ENCODE measurements around the gene CDCA7L.
"Not testable (repeated sequence)": the region's sequence is repeated elsewhere in the genome, so short reads cannot be mapped to it uniquely, and the experiment has no call there.

Gene CDCA7L

DNA sequence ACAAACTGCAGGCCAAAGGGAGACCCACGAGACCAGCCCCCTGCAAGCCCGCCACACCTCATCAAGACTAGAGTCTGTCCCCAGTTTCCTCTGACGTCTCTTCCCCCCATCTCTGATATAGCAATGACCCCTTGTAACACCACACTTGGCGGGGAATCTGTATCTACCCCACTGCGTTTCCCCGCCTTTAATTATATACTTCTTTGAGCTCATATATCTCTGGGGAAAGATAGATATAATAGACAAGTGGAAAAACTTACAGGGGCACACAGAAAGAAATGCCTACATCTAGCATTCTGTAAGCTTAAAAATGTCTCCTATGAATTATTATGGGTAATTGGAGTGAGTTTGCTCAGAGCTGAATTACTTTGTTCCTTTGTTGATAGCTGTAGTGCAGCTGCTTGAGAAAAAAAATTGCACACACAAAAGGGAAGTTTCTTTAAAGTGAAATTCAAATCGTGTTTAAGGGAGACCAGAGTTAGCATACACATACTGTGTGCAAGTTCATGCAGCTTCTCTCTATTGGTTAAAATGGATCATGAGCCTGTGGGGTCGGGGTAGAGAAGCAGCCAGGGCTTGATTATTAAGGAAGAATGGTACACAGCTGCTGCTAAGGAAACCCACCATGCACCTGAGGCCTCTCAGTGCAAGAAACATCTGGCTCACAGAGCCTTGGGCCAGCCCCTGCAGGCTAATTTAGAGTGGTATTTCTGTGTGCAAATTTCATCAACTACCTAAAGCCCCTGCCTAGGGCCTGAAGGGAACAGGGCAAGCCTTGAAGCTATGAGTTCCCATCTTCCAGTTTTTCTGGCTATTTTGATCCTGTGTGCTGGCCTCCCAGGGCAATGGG is 32.5 kb downstream of the CDCA7L start:
- DNase-seq (ENCODE audit: low read depth): no peak

DNA sequence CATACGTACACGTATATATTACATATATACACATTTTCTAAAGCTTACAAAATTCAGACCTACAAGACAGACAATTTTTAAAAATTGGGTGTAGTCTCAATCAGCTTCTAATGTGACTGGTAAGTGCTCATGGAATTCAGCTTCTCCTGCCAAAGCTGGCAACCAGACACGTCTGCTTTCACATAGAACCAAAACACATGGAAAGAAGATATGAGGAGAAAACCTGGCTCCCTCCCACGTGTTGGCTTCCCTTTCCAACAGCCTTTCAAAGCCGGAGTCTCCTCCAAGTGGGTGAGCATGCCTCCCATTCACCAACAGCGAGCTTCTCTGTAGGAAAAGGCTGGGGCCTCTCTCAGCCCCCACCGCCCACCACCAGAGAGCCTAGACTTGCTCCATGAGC is 33.4 kb downstream of the CDCA7L start:
- H3K4me3 ChIP-seq (ENCODE audit: low read depth, low read length): no peak overlapping the region
- peak; percentile 39 for DNase-seq (ENCODE audit: low read depth)

More for the DNA sequence above, 32.5 kb downstream of the CDCA7L start:
- H3K4me3 ChIP-seq (ENCODE audit: low read depth, low read length): no peak overlapping the region

DNA sequence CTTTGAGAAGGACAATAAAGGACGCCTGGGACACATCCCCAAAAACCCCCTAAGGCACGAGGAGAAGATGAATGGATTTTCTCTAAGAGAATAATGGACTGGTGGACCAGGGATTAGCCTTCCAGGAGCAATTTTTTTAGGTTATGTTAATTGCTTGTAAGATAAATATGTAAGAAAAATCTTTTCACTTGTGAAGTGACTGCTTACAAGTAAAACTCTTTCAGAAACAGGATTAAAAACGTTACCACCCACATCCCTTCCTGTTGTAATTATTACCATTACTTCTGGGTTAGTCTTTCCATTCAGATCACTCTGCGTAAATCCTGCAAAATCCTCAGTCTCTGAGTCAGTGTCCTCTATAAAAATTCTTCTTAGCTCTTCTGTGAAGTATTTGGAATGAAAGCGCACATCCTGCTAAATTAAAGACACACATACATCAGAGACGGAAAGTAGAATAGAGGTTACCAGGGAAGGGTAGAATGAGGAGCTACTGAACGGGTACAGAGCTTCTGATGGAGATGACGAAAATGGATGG is 34.3 kb downstream of the CDCA7L start:
- H3K4me3 ChIP-seq (ENCODE audit: low read depth, low read length): no peak overlapping the region
- DNase-seq (ENCODE audit: low read depth): peak; percentile 16

DNA sequence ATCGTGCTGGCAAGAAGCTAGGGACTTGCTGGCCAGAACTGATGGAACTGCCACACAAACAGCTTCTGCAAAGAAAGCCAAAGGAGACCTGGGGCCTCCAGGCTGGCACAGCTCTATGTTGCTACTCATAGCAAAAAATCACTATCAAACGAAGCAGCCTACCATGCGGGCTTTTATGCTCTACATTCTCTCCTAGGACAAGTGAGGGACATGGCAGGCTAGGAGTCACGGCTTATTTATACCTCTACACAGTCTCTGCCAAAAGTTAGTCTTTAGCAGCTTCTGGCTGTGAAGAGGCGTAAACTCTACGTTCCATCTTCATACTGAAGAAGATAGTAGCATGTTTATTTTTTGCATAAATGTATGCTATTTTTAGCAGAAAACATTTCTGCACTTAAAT is 35.4 kb downstream of the CDCA7L start:
- no peak for DNase-seq (ENCODE audit: low read depth)
- no peak overlapping the region for H3K4me3 ChIP-seq (ENCODE audit: low read depth, low read length)

DNA sequence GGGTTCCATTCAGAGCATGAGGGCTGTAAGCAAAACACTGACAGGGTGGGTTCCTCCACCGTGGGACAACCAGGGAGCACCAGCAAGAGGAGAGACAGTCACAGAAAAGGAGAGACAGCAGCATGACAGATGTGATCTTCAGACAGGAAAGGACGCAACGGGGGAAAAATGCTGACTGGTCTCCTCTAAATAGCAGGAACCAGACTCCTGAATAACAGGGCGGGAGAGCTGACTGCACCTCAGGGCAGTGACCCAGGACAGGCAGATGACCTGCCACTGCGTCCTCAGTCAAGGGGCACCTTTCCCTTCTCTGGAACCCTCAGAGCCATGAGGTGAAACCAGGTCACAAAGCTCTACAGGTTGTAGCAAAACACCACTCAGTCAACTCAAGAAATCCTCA is 37.0 kb downstream of the CDCA7L start:
- DNase-seq (ENCODE audit: low read depth): no peak
- H3K4me3 ChIP-seq (ENCODE audit: low read depth, low read length): no peak overlapping the region

DNA sequence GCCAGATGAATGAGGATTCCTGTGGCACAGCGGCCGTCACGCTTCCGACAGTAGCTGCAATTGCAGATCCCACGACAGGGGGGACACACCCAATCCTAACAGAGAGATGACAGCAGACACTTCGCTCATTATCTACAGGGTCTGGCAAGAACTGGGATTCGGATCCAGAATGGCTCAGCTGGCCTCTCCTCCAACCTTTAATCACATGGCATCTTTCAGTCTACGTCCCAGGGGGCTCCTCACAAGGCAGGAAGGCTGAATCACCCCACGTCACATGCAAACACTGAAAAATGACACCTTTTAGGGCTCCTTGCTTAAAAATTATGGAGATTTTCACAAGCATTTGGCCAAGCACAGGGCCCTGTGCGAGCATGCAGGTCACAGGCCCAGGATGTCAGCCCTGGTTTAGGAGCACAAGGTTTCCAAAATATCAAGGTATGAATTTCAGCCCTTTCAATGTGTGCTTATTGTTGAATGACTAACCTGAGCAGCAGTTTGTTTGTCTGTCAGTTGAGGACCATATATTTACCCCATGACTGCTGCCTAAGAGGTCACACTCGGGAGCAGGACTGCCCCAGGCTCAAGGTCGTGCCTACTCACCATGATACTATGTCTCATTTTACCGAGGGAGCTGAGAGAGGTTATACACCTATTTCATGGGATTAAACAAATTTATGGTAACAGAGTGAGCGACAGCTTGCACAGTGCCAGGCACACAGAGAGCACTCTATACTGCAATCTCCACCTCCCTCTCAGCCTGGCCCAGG is 42.5 kb downstream of the CDCA7L start:
- DNase-seq (ENCODE audit: low read depth): peak; percentile 23

DNA sequence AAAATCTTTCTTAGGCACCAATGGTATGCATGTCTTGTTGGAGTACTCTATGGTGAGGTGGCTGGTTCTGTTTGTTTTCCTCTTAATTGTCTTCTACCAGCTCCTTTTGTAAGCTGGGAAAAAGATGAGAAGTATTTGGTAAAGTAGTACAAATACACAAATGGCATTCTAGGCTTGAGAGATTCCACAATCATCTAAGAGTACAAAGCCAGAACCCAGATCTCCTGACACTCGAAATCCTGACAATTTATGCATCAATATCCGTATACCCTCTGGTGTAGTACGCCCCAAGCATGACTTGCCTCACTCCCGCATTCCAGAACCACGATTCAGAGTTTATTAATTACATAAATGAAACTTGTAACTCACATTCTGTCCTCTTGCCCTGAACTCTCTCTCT is 43.5 kb downstream of the CDCA7L start:
- DNase-seq (ENCODE audit: low read depth): no peak
- no peak overlapping the region for H3K4me3 ChIP-seq (ENCODE audit: low read depth, low read length)

More for the DNA sequence above, 42.5 kb downstream of the CDCA7L start:
- no peak overlapping the region for H3K4me3 ChIP-seq (ENCODE audit: low read depth, low read length)

DNA sequence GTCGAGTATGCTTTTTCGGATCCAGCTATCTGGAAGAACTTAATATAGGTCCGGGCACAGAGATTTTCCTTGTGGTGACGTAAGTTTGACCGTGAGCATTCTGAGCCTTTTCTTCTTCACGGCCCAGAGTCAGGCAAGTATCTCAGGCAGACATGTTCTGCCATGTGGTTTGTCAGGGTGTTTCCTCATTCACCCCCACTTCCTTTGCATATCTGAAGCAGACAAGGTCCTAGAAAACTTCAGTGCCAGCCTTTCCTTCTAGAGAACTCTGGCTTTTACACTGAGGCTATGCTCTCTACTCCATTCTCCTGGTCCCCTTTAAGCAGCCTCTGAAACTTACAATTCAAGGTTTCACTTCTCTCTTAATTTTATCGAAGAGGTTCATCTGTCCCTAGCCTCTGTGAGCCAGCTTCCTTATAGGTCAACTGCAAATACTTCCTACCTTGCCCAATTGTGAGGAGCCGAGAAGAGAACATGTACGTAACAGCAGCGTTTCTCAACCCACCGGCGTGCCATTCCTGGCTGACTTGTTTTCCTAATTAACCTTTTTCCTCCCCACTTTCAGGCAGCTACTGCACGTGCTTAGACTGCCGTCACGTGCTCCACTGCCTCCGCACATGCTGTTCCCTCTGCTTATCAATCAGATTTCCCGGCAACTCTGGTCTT is 47.3 kb downstream of the CDCA7L start:
- no peak for DNase-seq (ENCODE audit: low read depth)
- H3K4me3 ChIP-seq (ENCODE audit: low read depth, low read length): no peak overlapping the region

DNA sequence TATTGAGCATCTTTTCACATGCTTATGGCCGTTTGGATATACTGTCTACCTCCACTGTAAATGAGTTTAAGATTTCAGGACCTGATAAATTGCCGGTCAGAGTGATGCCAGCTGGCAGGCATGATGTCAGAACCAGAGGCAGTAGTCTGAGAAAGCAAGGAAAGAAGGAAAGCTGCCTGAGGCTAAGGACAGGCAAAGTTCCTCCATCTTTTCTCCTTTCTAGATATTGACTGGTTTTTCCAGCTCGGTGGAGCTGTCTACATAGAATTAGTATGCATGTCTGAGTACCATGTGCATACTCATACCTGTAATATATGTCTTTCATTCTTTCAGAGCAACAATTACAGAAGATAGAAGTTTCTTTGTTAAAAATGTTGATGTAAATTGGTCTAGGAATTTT is 52.3 kb downstream of the CDCA7L start:
- no peak overlapping the region for H3K4me3 ChIP-seq (ENCODE audit: low read depth, low read length)
- DNase-seq (ENCODE audit: low read depth): no peak

DNA sequence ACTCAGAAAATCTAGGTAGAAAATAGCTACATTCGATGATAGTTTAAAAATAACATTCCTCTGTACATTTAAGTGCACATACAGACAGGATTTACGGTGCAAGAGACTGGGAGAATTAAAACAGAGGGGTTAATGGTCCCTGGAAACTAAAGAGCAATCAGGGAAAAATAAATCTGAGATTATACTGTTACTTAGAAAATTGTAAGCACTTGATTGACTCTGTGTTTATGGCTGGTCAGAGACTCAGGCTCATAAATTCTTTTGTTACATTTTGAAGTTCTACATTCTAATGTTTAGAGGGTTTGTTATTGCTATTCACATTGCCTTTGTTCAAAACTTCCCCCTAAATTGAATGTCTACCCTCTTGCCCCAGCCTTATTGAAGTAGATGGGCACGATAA is 54.4 kb downstream of the CDCA7L start:
- DNase-seq (ENCODE audit: low read depth): no peak
- no peak overlapping the region for H3K4me3 ChIP-seq (ENCODE audit: low read depth, low read length)

DNA sequence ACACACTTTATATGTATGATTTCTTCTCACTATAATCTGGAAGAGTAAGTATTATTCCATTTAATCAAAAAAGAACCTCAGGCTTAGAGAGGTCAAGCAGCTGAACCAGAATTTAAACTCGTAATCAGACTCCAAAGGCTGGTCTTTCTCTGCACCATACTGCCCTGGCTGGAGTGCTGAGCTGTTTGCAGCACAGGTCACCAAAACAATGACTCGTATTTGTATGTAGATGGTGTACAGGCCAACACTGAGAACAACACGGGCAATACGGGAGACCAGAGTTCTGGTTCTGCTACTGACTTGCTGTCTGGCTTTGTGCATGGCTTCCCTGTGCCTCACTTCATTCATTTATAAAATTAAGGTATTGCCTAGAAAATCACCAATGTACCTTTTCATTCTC is 57.9 kb downstream of the CDCA7L start:
- H3K4me3 ChIP-seq (ENCODE audit: low read depth, low read length): no peak overlapping the region
- no peak for DNase-seq (ENCODE audit: low read depth)

DNA sequence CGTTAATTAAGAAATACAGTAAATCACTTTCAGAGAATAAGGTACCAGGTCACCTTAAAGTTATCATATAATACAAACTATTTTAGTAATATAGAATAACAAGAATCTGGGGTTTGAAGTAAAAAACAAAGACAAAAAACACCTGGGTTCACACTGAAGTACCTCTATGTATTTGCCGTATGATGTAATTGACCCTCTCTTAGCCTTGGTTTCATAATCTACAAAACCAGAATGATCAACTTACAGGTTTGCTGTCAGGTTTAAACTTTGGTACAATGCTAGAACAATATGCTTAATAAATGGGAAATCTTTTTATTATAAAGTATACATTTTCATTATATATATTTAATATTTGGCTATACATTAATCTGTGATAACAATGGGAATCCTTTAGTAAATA is 58.3 kb downstream of the CDCA7L start:
- DNase-seq (ENCODE audit: low read depth): no peak
- H3K4me3 ChIP-seq (ENCODE audit: low read depth, low read length): no peak overlapping the region

DNA sequence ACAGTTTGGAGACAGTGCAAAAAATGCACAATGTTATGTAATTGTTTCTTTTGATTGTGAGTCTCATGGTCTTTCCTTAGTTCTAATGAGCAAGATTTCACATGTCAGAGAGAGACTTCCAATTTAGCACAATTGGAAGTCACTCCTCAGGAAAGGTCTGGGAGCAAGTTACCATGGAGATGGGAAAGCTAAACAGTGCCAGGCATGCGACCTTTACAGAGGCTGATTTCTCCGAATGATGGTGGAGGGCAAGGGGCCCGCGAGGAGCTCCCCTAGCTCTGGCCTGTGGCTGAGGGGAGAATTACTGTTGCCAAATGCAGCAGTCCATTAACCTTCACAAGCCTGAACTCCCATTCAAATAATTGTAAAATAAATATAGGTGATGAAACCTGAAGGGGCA is 59.3 kb downstream of the CDCA7L start:
- no peak overlapping the region for H3K4me3 ChIP-seq (ENCODE audit: low read depth, low read length)
- no peak for DNase-seq (ENCODE audit: low read depth)

DNA sequence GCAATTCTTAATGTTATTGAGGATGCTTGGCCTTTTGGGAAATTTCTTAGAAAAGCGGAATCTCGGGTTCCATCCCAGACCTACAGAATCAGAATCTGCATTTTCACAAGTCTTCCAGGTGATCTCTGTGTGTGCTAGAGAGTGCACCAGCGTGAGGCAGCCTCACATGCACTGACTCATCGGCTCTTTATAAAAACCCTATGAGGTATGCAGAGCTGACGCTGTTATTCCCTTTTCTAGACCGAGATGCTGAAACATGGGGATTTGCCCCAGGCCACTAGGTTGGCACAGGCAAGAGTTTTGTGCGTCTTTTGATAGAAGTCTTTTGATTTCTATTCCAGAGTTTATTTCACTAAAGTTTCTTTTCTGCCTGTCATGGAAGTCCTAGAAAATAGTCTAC is 61.2 kb downstream of the CDCA7L start:
- no peak for DNase-seq (ENCODE audit: low read depth)
- H3K4me3 ChIP-seq (ENCODE audit: low read depth, low read length): no peak overlapping the region

DNA sequence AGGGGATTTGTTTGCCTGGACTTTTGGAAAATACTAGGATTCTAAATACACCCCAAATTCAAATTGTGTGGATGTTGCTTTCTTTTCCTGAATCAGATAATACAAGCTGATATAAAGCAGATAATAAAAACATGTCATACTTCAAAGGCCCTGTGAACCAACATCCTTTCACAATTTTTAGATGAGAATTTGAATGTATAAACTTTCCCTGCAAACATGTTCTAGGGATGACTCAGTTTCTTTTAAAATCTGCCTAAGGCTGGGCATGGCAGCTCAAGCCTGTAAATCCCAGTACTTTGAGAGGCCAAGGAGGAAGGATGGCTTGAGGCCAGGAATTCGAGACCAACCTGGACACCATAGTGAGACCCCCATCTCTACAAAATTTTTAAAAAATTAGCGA is 62.2 kb downstream of the CDCA7L start:
- not testable (repeated sequence) for H3K4me3 ChIP-seq (ENCODE audit: low read depth, low read length); DNase-seq (ENCODE audit: low read depth)

DNA sequence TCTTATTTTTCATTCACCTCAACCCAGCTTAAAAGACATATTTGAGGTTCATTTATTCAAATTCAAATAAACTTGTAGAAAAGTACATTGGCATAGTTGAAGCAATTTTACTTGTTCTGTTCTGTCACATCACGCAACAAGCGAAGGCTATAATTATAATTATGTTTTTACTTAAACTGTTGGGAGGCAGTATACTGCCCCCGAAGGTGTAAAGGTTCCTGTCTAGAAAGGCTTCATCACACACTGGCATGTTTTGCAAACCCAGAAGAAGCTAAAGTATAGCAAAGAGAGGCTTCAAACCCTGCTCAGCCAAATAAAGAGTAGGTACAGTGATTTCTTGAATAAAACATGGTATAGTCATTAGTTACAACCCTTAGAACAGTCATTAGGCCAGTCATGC is 62.6 kb downstream of the CDCA7L start:
- H3K4me3 ChIP-seq (ENCODE audit: low read depth, low read length): no peak overlapping the region
- DNase-seq (ENCODE audit: low read depth): no peak

DNA sequence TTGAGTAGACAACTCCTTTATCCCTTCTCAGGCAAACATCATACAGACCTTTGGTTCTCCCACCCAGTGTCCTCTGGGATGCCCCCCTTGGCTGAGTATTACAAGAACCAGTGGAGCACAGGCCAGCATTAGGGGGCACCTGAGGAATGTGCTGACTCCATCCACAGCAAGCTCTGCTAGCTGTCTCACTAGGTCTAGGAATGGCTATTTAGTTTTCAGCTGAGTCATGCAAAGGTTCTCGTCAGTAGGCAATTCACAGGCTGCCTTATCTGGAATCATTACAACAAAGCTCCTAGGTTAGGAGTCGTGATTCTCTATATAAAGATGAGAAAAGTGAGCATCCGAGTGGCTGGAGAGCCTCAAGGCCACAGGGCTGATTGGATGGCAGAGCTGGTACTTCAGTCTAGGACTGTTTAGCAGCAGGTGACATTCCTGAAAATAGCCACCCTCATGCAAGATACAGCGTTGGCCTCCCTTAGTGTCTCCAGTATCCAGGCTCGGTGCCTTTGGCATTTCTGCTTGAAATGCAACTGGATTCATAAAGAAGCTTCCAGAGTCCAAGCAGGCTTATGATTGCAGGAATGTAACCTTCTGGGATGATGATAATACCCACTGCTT is 75.8 kb downstream of the CDCA7L start:
- H3K4me3 ChIP-seq (ENCODE audit: low read depth, low read length): no peak overlapping the region
- DNase-seq (ENCODE audit: low read depth): peak; percentile 4

DNA sequence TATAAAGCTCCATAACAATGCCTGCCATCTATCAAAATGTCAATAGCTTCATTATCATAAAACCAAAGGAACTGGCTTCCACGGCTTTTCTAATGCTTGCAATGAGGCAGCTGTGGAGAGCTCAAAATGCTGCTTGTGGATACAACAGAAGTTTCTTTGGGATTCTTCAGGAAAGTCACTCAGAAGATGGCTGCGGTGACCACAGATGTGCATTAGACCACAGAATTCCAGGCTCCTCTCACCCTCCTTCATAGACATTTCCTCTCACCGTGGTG is 77.2 kb downstream of the CDCA7L start:
- H3K4me3 ChIP-seq (ENCODE audit: low read depth, low read length): no peak overlapping the region
- DNase-seq (ENCODE audit: low read depth): no peak

DNA sequence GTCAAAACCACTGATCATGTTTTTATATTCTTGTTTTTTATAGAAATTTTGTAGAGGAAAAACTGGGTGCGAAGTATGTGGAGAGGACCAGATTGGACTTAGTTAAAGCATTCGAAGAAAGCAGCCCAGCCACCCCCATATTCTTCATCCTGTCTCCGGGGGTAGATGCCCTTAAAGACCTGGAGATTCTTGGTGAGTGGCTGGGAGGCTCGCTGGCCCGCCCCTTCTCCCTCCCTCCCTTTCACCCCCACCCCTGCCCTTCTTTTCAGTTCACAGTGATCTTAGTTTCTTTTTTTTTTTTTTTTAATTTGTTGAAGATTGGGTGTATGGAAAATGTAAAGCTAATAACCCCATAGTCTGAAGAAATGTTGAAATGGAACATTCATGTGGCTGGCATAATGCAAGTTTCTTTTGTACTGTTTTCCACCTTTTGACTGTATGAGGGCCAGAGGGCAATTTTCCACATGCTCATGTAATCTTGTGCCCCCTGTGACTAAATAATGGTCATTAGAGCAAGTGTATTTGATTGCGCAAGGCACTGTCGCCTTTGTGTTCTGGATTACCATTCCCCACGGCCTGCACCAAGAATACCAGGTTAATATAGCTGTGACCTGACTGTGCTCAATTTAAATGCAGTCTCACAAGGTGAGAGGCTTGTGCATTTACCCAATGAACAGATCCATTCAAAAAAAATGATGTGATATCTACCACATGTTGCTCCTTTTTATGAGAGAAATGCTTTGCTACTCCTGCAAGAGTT is 77.7 kb downstream of the CDCA7L start:
- DNase-seq (ENCODE audit: low read depth): no peak
- no peak overlapping the region for H3K4me3 ChIP-seq (ENCODE audit: low read depth, low read length)

Data from skeletal muscle cell (primary cell).